Measurements from ENCODE around the gene ISLR. TPM values are rescaled to one million over a fixed set of nuclear protein-coding genes. Genes with fewer than 3 reads are reported as not detected.

The ISLR gene
- total RNA-seq, 2 donors from 2014 or later: 51.9 to 59.9 TPM

DNA sequence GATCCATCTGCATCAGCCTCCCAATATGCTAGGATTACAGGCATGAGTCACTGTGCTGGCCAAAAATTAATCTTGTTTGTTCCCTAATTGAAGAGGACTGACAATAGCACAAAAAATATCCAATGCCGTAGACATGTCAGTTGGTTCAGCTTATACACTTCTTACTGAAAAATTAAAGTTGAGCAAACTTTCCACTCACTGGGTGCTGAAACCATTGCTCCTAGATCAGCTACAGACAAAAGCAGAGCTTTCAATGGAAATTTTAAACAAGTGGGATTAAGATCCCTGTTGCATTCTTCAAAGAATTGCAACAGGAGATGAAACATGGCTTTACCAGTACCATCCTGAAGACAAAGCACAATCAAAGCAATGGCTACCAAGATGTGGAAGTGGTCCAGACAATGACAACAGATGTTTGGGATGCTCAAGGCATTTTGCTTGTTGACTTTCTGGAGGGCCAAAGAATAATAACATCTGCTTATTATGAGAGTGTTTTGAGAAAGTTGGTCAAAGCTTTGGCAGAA is 27.2 kb upstream of the ISLR start:
- H3K27ac ChIP-seq: no peak overlapping the region
- H3K4me1 ChIP-seq: no peaks in the 10 kb centered on the region
- H3K9me3 ChIP-seq: peaks cover 0 to 13% of the 10 kb centered on the region in 2 donors
- no peaks in the 10 kb centered on the region for H3K27me3 ChIP-seq
- DNase-seq (ENCODE audit: low spot score): no peak
- no peaks in the 10 kb centered on the region for H3K36me3 ChIP-seq
- no peak for TF ChIP-seq CTCF (IDR thresholded peaks at IDR 0.05)
- H3K4me3 ChIP-seq: no peak overlapping the region

- no peak overlapping the region for H3K4me3 ChIP-seq
- no peak for DNase-seq (ENCODE audit: low spot score)
- no peaks in the 10 kb centered on the region for H3K4me1 ChIP-seq
- H3K9me3 ChIP-seq: peaks cover 0 to 13% of the 10 kb centered on the region in 2 donors
- no peak for TF ChIP-seq CTCF (IDR thresholded peaks at IDR 0.05)
- no peaks in the 10 kb centered on the region for H3K27me3 ChIP-seq
- no peaks in the 10 kb centered on the region for H3K36me3 ChIP-seq
- no peak overlapping the region for H3K27ac ChIP-seq
These were observed 26.5 kb upstream of the ISLR start for GRCh38 chr15:74147051-74147450.

- Histone ChIP-seq H3K36me3 (no peaks in the 10 kb centered on the region), H3K4me3 (no peak overlapping the region), H3K27me3 (no peaks in the 10 kb centered on the region), H3K4me1 (peaks cover 0 to 42% of the 10 kb centered on the region in 2 donors), H3K9me3 (no peaks in the 10 kb centered on the region), H3K27ac (peak overlapping the region; percentile 56 to 61)
- no peak for TF ChIP-seq CTCF (IDR thresholded peaks at IDR 0.05)
- no peak for DNase-seq (ENCODE audit: low spot score)
These were observed 17.6 kb upstream of the ISLR start for GRCh38 chr15:74155766-74156417.

- Histone ChIP-seq H3K27ac (peak overlapping the region; percentile 56 to 61), H3K27me3 (no peaks in the 10 kb centered on the region), H3K4me1 (peaks cover 0 to 42% of the 10 kb centered on the region in 2 donors), H3K4me3 (no peak overlapping the region), H3K9me3 (no peaks in the 10 kb centered on the region), H3K36me3 (no peaks in the 10 kb centered on the region)
- no peak for DNase-seq (ENCODE audit: low spot score)
- TF ChIP-seq CTCF (IDR thresholded peaks at IDR 0.05): no peak
These were observed 16.7 kb upstream of the ISLR start for GRCh38 chr15:74156678-74157411.

DNA sequence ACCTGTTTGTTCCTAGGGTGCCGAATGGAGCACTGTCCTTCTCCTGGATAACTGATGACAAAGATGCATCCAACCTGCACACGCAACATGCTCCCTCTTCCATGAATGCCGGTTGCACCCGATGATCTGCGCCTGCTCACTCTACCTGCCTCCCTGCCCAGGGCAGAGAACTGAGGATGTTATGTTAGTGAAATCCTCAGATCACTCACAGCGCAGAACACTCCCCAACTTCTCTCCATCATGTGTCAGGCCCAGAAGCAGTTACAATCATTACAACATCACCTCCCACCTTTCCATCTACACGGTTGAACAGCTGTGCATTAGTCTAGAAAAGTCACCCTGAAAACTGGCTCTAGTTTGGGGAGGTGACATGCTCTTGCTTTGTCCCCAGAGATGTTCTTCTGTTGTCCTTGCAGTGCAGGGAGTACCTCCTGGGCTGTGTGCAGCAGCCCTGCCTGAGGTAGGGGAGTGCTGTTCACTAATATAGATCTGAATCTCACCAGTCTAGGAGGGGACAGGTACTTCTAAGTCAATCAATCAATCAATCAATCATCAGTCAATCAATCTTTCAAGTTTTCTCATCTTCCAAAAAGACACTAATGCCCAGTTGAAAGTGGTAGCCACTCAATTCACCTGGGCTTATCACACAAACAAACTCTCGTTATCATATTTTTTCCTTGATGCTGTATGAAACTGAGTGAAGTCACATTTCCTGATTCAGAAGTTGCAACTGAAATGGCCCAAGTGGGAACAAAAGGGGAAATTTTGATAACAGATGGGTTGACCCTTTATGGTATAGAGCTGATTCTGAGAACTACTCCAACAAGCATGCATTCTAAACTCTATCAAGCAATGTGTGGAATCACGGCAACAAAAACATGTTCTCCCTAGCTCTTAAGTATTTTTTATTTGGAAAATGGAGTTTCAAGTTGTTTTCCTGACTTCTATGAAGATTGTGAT is 15.4 kb upstream of the ISLR start:
- peak overlapping the region; percentile 56 to 61 for H3K27ac ChIP-seq
- TF ChIP-seq CTCF (IDR thresholded peaks at IDR 0.05): no peak
- H3K27me3 ChIP-seq: no peaks in the 10 kb centered on the region
- H3K4me3 ChIP-seq: no peak overlapping the region
- H3K9me3 ChIP-seq: no peaks in the 10 kb centered on the region
- H3K36me3 ChIP-seq: no peaks in the 10 kb centered on the region
- H3K4me1 ChIP-seq: peaks cover 0 to 42% of the 10 kb centered on the region in 2 donors
- no peak for DNase-seq (ENCODE audit: low spot score)

All from right atrium auricular region (tissue), 2 donors.